Measurements from ENCODE around the gene IL1RL1. TPM values are rescaled to one million over a fixed set of nuclear protein-coding genes. Genes with fewer than 3 reads are reported as not detected.

The IL1RL1 gene
- total RNA-seq, 4 donors from 2014 or later, result 0.45 to 10.9 (median 5.8) TPM

GRCh38 chr2:102340778-102341177 is 29.4 kb downstream of the IL1RL1 start:
- WGBS, 2 donors, result 88 to 90% methylated on average over 7 of the region's 7 CpGs
- Histone ChIP-seq H3K27ac (no peak overlapping the region), H3K27me3 (no peaks in the 10 kb centered on the region), H3K9me3 (no peaks in the 10 kb centered on the region), H3K4me1 (peaks cover 0 to 16% (median 3%) of the 10 kb centered on the region in 3 donors), H3K4me3 (no peak overlapping the region), H3K36me3 (no peaks in the 10 kb centered on the region)
- intact Hi-C loops (cut with DNase I), result no loop called here
- TF ChIP-seq CTCF (IDR thresholded peaks at IDR 0.05) (no peak), POLR2A (IDR thresholded peaks at IDR 0.05) (no peak)
- DNase-seq, result no peak

DNA sequence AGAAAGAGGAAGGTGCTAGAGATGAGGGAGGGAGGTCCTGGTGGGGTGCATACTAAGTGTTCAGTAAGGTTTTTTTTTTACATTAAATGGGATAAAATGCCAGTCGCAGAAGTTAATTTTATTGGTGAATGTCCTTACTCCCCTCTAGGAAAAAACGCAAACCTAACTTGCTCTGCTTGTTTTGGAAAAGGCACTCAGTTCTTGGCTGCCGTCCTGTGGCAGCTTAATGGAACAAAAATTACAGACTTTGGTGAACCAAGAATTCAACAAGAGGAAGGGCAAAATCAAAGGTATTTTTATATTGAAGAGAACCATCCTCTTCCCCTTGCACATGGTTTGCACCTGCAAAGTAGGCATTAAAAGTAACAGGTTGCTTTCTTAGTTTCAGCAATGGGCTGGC is 31.5 kb downstream of the IL1RL1 start:
- Histone ChIP-seq H3K27me3 (no peaks in the 10 kb centered on the region), H3K9me3 (no peaks in the 10 kb centered on the region), H3K27ac (no peak overlapping the region), H3K36me3 (no peaks in the 10 kb centered on the region), H3K4me3 (no peak overlapping the region), H3K4me1 (no peaks in the 10 kb centered on the region)
- intact Hi-C loops (cut with DNase I), result no loop called here
- WGBS, 2 donors, result 40 to 46% methylated on average over 3 of the region's 3 CpGs
- DNase-seq, result no peak
- TF ChIP-seq POLR2A (IDR thresholded peaks at IDR 0.05) (no peak), CTCF (IDR thresholded peaks at IDR 0.05) (no peak)

- no peak for DNase-seq
- Histone ChIP-seq H3K27me3 (no peaks in the 10 kb centered on the region), H3K27ac (no peak overlapping the region), H3K4me1 (no peaks in the 10 kb centered on the region), H3K9me3 (no peaks in the 10 kb centered on the region), H3K36me3 (no peaks in the 10 kb centered on the region), H3K4me3 (no peak overlapping the region)
- TF ChIP-seq POLR2A (IDR thresholded peaks at IDR 0.05) (no peak), CTCF (IDR thresholded peaks at IDR 0.05) (no peak)
- WGBS, 2 donors, result 91 to 93% methylated on average over 3 of the region's 3 CpGs
- intact Hi-C loops (cut with DNase I), result no loop called here
These were observed 33.0 kb downstream of the IL1RL1 start for GRCh38 chr2:102344397-102344796.

DNA sequence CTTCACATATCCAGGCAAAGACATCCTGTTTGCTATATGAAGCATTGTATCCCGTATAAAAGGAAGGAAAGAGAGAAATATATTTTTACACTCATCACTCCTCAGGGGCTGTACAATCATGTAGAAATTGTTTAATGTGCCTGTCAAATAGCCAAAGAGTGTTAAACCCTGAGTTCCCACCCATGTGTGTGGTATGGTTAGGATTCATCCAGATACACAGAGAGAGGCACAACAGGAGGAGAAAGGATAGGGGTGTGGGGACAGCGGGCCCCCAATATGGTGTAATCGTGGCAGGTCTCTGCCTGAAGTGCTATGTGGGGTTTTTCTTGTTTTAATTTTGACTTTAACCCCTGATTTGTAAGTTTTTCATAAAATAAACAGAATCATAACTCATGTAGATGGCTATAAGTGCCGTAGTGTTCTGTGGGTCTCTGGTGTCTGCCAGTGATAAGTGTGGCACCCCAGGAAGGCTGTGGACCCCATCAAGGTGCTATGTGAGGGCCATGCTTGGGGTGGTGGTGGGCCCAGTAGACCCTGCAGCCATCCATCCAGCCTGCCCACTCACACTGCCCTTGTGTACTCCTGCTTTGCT is 34.1 kb downstream of the IL1RL1 start:
- Histone ChIP-seq H3K4me3 (no peak overlapping the region), H3K4me1 (no peaks in the 10 kb centered on the region), H3K27ac (no peak overlapping the region), H3K36me3 (no peaks in the 10 kb centered on the region), H3K9me3 (no peaks in the 10 kb centered on the region), H3K27me3 (no peaks in the 10 kb centered on the region)
- TF ChIP-seq CTCF (IDR thresholded peaks at IDR 0.05), result no peak
- no peak for TF ChIP-seq POLR2A (IDR thresholded peaks at IDR 0.05)
- DNase-seq, result no peak
- 76 to 77% methylated on average over 4 of the region's 4 CpGs for WGBS, 2 donors
- intact Hi-C loops (cut with DNase I), result no loop called here

GRCh38 chr2:102346381-102347130 is 35.2 kb downstream of the IL1RL1 start:
- Histone ChIP-seq H3K4me1 (no peaks in the 10 kb centered on the region), H3K9me3 (no peaks in the 10 kb centered on the region), H3K36me3 (no peaks in the 10 kb centered on the region), H3K4me3 (no peak overlapping the region), H3K27ac (no peak overlapping the region), H3K27me3 (no peaks in the 10 kb centered on the region)
- intact Hi-C loops (cut with DNase I), result no loop called here
- 82 to 84% methylated on average over 7 of the region's 7 CpGs for WGBS, 2 donors
- no peak for DNase-seq
- no peak for TF ChIP-seq CTCF (IDR thresholded peaks at IDR 0.05)
- TF ChIP-seq POLR2A (IDR thresholded peaks at IDR 0.05), result no peak

Measured in esophagus squamous epithelium (tissue), 5 donors.